Urinary bladder (tissue), 4 donors: ENCODE measurements around the gene LACTBL1. TPM values are rescaled to one million over a fixed set of nuclear protein-coding genes. Genes with fewer than 3 reads are reported as not detected.
"Not testable (repeated sequence)": the region's sequence is repeated elsewhere in the genome, so short reads cannot be mapped to it uniquely, and the experiment has no call there.

Experiments
- DNase-seq: peaks from one replicate; pipeline ENCODE4 v3.0.0-alpha.2; 2015; ENCODE audit errors: extremely low spot score
- H3K27ac ChIP-seq: one replicate; pipeline ENCODE4 v1.5.1; 2013; ENCODE audit warnings: low read depth, mild to moderate bottlenecking, moderate library complexity
- H3K36me3 ChIP-seq: one replicate; pipeline ENCODE4 v1.6.1; 2013; ENCODE audit warnings: mild to moderate bottlenecking, moderate library complexity; ENCODE audit not compliant: insufficient read depth
- H3K4me1 ChIP-seq: one replicate; pipeline ENCODE4 v1.6.1; 2013; ENCODE audit warnings: mild to moderate bottlenecking, moderate library complexity; ENCODE audit not compliant: insufficient read depth
- H3K4me3 ChIP-seq: one replicate; pipeline ENCODE4 v1.5.1; 2013; ENCODE audit warnings: low read depth, low read length
- WGBS: extraction: QIAGEN DNeasy Blood & Tissue Kit; methylation state at CpG from one replicate; pipeline ENCODE4 v1.1.7; 2013; 5-methylcytosine and 5-hydroxymethylcytosine counted together
- polyA plus RNA-seq: library from polyadenylated mRNA; stranded (reverse); fragments of 200-250 nt; gene quantifications from one replicate; pipeline ENCODE4 v1.2.3, GENCODE V29; 2013
- total RNA-seq: library from RNA; depleted of rRNA; stranded (reverse); fragments of >200 nt; gene quantifications from one replicate; pipeline ENCODE4 v1.2.3, GENCODE V29; 2014
- donor health status: healthy with polysubstance abuse.
- donor health status: healthy.

LACTBL1 gene
- total and polyA plus RNA-seq, 2 donors: not detected

GRCh38 chr1:23000133-23000532 lies 27.5 kb upstream of the LACTBL1 start:
- H3K4me1 ChIP-seq, H3K36me3 ChIP-seq, H3K27ac ChIP-seq, DNase-seq, H3K4me3 ChIP-seq: not testable (repeated sequence)
- 92% methylated on average over 3 of the region's 3 CpGs for WGBS

GRCh38 chr1:22997528-22997927 lies 24.9 kb upstream of the LACTBL1 start:
- not testable (repeated sequence) for H3K4me3 ChIP-seq, H3K36me3 ChIP-seq, H3K27ac ChIP-seq, DNase-seq, H3K4me1 ChIP-seq
- WGBS: 80% methylated on average over 5 of the region's 5 CpGs

GRCh38 chr1:22995774-22996173 lies 23.1 kb upstream of the LACTBL1 start:
- no peaks in the 10 kb centered on the region for H3K4me1 ChIP-seq
- DNase-seq: no peak
- no peak overlapping the region for H3K4me3 ChIP-seq
- no peak overlapping the region for H3K27ac ChIP-seq
- H3K36me3 ChIP-seq: no peaks in the 10 kb centered on the region

- H3K4me1 ChIP-seq, H3K4me3 ChIP-seq, DNase-seq, H3K36me3 ChIP-seq, H3K27ac ChIP-seq: not testable (repeated sequence)
- WGBS: 83% methylated on average over 6 of the region's 6 CpGs
These were observed 20.6 kb upstream of the LACTBL1 start for GRCh38 chr1:22993220-22993795.

GRCh38 chr1:22992384-22992783 lies 19.7 kb upstream of the LACTBL1 start:
- not testable (repeated sequence) for H3K36me3 ChIP-seq, H3K4me1 ChIP-seq, H3K4me3 ChIP-seq, DNase-seq, H3K27ac ChIP-seq
- 79% methylated on average over 3 of the region's 3 CpGs for WGBS

GRCh38 chr1:22983944-22984343 lies 11.3 kb upstream of the LACTBL1 start:
- H3K4me1 ChIP-seq: no peaks in the 10 kb centered on the region
- no peak overlapping the region for H3K27ac ChIP-seq
- no peaks in the 10 kb centered on the region for H3K36me3 ChIP-seq
- DNase-seq: no peak
- H3K4me3 ChIP-seq: no peak overlapping the region
- 74% methylated on average over 4 of the region's 4 CpGs for WGBS

- not testable (repeated sequence) for H3K4me3 ChIP-seq, H3K27ac ChIP-seq, DNase-seq, H3K36me3 ChIP-seq, H3K4me1 ChIP-seq
- 76% methylated on average over 3 of the region's 3 CpGs for WGBS
These were observed 7.8 kb upstream of the LACTBL1 start for GRCh38 chr1:22980471-22980790.

GRCh38 chr1:22978299-22978698 lies 5.6 kb upstream of the LACTBL1 start:
- Histone ChIP-seq H3K4me1 (no peaks in the 10 kb centered on the region), H3K4me3 (no peak overlapping the region), H3K27ac (no peak overlapping the region), H3K36me3 (no peaks in the 10 kb centered on the region)
- DNase-seq: no peak
- WGBS: 95% methylated on average over 3 of the region's 3 CpGs

GRCh38 chr1:22976461-22977243 lies 4.0 kb upstream of the LACTBL1 start:
- Histone ChIP-seq H3K4me1 (no peaks in the 10 kb centered on the region), H3K27ac (no peak overlapping the region), H3K4me3 (no peak overlapping the region), H3K36me3 (no peaks in the 10 kb centered on the region)
- DNase-seq: no peak
- 39% methylated on average over 9 of the region's 9 CpGs for WGBS

GRCh38 chr1:22976127-22976460 lies 3.4 kb upstream of the LACTBL1 start:
- 67% methylated on average over 4 of the region's 4 CpGs for WGBS
- H3K36me3 ChIP-seq: no peaks in the 10 kb centered on the region
- no peak overlapping the region for H3K4me3 ChIP-seq

GRCh38 chr1:22975694-22976093 lies 3.0 kb upstream of the LACTBL1 start:
- no peak for DNase-seq
- Histone ChIP-seq H3K4me1 (no peaks in the 10 kb centered on the region), H3K36me3 (no peaks in the 10 kb centered on the region), H3K27ac (no peak overlapping the region), H3K4me3 (no peak overlapping the region)
- WGBS: 74% methylated on average over 3 of the region's 3 CpGs

More at GRCh38 chr1:22976127-22976460, 3.4 kb upstream of the LACTBL1 start:
- no peak for DNase-seq
- H3K27ac ChIP-seq: no peak overlapping the region
- no peaks in the 10 kb centered on the region for H3K4me1 ChIP-seq

- Histone ChIP-seq H3K27ac (no peak overlapping the region), H3K4me3 (no peak overlapping the region), H3K36me3 (no peaks in the 10 kb centered on the region), H3K4me1 (no peaks in the 10 kb centered on the region)
- 71% methylated on average over 5 of the region's 5 CpGs for WGBS
- DNase-seq: no peak
These were observed 858 bp downstream of the LACTBL1 start for GRCh38 chr1:22971611-22972405.

GRCh38 chr1:22971161-22971560 lies 1.5 kb downstream of the LACTBL1 start:
- no peak for DNase-seq
- WGBS: 39% methylated on average over 3 of the region's 3 CpGs

GRCh38 chr1:22970096-22970495 lies 2.6 kb downstream of the LACTBL1 start:
- 85% methylated on average over 2 of the region's 2 CpGs for WGBS
- no peak for DNase-seq
- Histone ChIP-seq H3K27ac (no peak overlapping the region), H3K4me1 (no peaks in the 10 kb centered on the region), H3K4me3 (no peak overlapping the region), H3K36me3 (no peaks in the 10 kb centered on the region)

More at GRCh38 chr1:22971161-22971560, 1.5 kb downstream of the LACTBL1 start:
- H3K27ac ChIP-seq: no peak overlapping the region
- H3K36me3 ChIP-seq: no peaks in the 10 kb centered on the region
- no peaks in the 10 kb centered on the region for H3K4me1 ChIP-seq
- no peak overlapping the region for H3K4me3 ChIP-seq
